Neuronal stem cell (in vitro differentiated cells): ENCODE measurements around the gene CNP.

ENCODE experiments used
- DNase-seq: peaks from one replicate; pipeline ENCODE4 v3.0.0-alpha.2; 2013; ENCODE audit warnings: low spot score
- H2AFZ ChIP-seq: one replicate; pipeline ENCODE4 v1.6.1; 2013; ENCODE audit warnings: mild to moderate bottlenecking, low read length, inconsistent platforms
- H2AK5ac ChIP-seq: 2 replicates; pipeline ENCODE4 v1.6.1; 2013; ENCODE audit warnings: low read depth, mild to moderate bottlenecking, inconsistent platforms, low read length, moderate library complexity, mixed read lengths
- H2BK120ac ChIP-seq: 2 replicates; pipeline ENCODE4 v1.6.1; 2013; ENCODE audit warnings: low read depth, mild to moderate bottlenecking, inconsistent platforms, low read length, moderate library complexity, mixed read lengths
- H2BK12ac ChIP-seq: one replicate; pipeline ENCODE4 v1.6.1; 2013; ENCODE audit warnings: low read length, inconsistent platforms
- H2BK15ac ChIP-seq: 2 replicates; pipeline ENCODE4 v1.6.1; 2013; ENCODE audit warnings: mild to moderate bottlenecking, low read length, inconsistent platforms, mixed read lengths
- H2BK5ac ChIP-seq: one replicate; pipeline ENCODE4 v1.6.1; 2013; ENCODE audit warnings: inconsistent platforms, mild to moderate bottlenecking, low read length, moderate library complexity
- H3K14ac ChIP-seq: one replicate; pipeline ENCODE4 v1.6.1; 2013; ENCODE audit warnings: low read length, inconsistent platforms
- H3K18ac ChIP-seq: 2 replicates; pipeline ENCODE4 v1.6.1; 2013; ENCODE audit warnings: low read length, inconsistent platforms
- H3K23ac ChIP-seq: 2 replicates; pipeline ENCODE4 v1.6.1; 2013; ENCODE audit warnings: low read depth, mild to moderate bottlenecking, mixed read lengths, low read length, inconsistent platforms; ENCODE audit not compliant: poor library complexity
- H3K27ac ChIP-seq: replicated peaks from 3 replicates; pipeline ENCODE4 v1.5.1; 2013; ENCODE audit warnings: low read length, inconsistent platforms
- H3K27me3 ChIP-seq, 3 experiments: 2 replicates each; pipeline ENCODE4 v1.6.1; 2013; ENCODE audit warnings: low read length in 3 of 3, mild to moderate bottlenecking in 2 of 3, inconsistent platforms in 1 of 3, low read depth in 1 of 3, mixed read lengths in 1 of 3, moderate library complexity in 1 of 3; ENCODE audit not compliant: control insufficient read depth in 3 of 3, insufficient read depth in 3 of 3
- H3K36me3 ChIP-seq, 2 donors: replicated peaks in 1 of 2; 2 replicates each; pipeline ENCODE4 v1.6.1; 2013; ENCODE audit warnings: low read length in 2 of 2; ENCODE audit not compliant: control insufficient read depth in 2 of 2, insufficient read depth in 2 of 2
- H3K4ac ChIP-seq: 2 replicates; pipeline ENCODE4 v1.6.1; 2013; ENCODE audit warnings: inconsistent platforms, mild to moderate bottlenecking, low read length, moderate library complexity
- H3K4me1 ChIP-seq, 2 donors: 1 replicate in 1 of 2; 2 replicates in 1 of 2; pipeline ENCODE4 v1.6.1; 2013; ENCODE audit warnings: low read length in 2 of 2, low read depth in 1 of 2; ENCODE audit not compliant: control insufficient read depth in 2 of 2, insufficient read depth in 1 of 2
- H3K4me2 ChIP-seq: one replicate; pipeline ENCODE4 v1.6.1; 2013; ENCODE audit warnings: mild to moderate bottlenecking, low read length, inconsistent platforms; ENCODE audit not compliant: insufficient read depth, poor library complexity, severe bottlenecking
- H3K4me3 ChIP-seq, 2 donors: 2 replicates each; pipeline ENCODE4 v1.5.1; 2013; ENCODE audit warnings: low read length in 2 of 2, mild to moderate bottlenecking in 2 of 2, inconsistent platforms in 1 of 2, moderate library complexity in 1 of 2
- H3K79me1 ChIP-seq: one replicate; pipeline ENCODE4 v1.6.1; 2013; ENCODE audit warnings: low read depth, mild to moderate bottlenecking, inconsistent platforms, low read length, moderate library complexity
- H3K9ac ChIP-seq: one replicate; pipeline ENCODE4 v1.6.1; 2013; ENCODE audit warnings: mild to moderate bottlenecking, low read depth, low read length, inconsistent platforms; ENCODE audit not compliant: poor library complexity
- H3K9me3 ChIP-seq, 2 donors: replicated peaks in 1 of 2; 2 replicates each; pipeline versions ENCODE3 to v1.6.1; 2013; ENCODE audit warnings: low read length in 2 of 2, mild to moderate bottlenecking in 2 of 2, inconsistent platforms in 1 of 2, low read depth in 1 of 2, mixed read lengths in 1 of 2, moderate library complexity in 1 of 2; ENCODE audit not compliant: control insufficient read depth in 2 of 2, insufficient read depth in 1 of 2
- H4K8ac ChIP-seq: one replicate; pipeline ENCODE4 v1.6.1; 2013; ENCODE audit warnings: low read depth, mild to moderate bottlenecking, inconsistent platforms, low read length, moderate library complexity
- H4K91ac ChIP-seq: one replicate; pipeline ENCODE4 v1.6.1; 2013; ENCODE audit warnings: low read length, low read depth, mild to moderate bottlenecking, inconsistent platforms; ENCODE audit not compliant: poor library complexity
- whole genome bisulfite sequencing, 2 donors: extraction: QIAGEN DNeasy Blood & Tissue Kit; methylation state at CpG; one replicate each; pipeline ENCODE4 v1.1.7; 2013; ENCODE audit warnings: missing lambda C conversion rate in 2 of 2, mixed read lengths in 1 of 2; ENCODE audit not compliant: insufficient read length in 2 of 2, insufficient replicate concordance in 1 of 2; ENCODE audit errors: extremely low coverage in 2 of 2; 5-methylcytosine and 5-hydroxymethylcytosine counted together

Gene CNP

GRCh38 chr17:41920580-41920955 lies 46.0 kb upstream of the CNP start:
- H4K8ac ChIP-seq: no peak overlapping the region
- H2AFZ ChIP-seq: no peak overlapping the region
- no peak overlapping the region for H3K14ac ChIP-seq
- DNase-seq: no peak
- H3K4me1 ChIP-seq: peaks cover 16 to 26% of the 10 kb centered on the region in 2 donors
- H3K79me1 ChIP-seq: peaks cover 3% of the 10 kb centered on the region
- no peak overlapping the region for H3K9ac ChIP-seq
- no peak overlapping the region for H2BK5ac ChIP-seq
- no peak overlapping the region for H3K4ac ChIP-seq
- no peak overlapping the region for H3K23ac ChIP-seq
- no peak overlapping the region for H2BK120ac ChIP-seq
- H4K91ac ChIP-seq: no peak overlapping the region
- H2BK15ac ChIP-seq: no peak overlapping the region
- H2BK12ac ChIP-seq: no peak overlapping the region
- no peak overlapping the region for H3K18ac ChIP-seq
- no peaks in the 10 kb centered on the region for H3K27me3 ChIP-seq
- H3K4me2 ChIP-seq: no peak overlapping the region
- no peak overlapping the region for H2AK5ac ChIP-seq
- no CpG with 5 or more reads among the region's 5 CpGs for WGBS, 2 donors
- H3K36me3 ChIP-seq: peaks cover 0 to 21% of the 10 kb centered on the region in 2 donors
- no peak overlapping the region for H3K4me3 ChIP-seq
- H3K9me3 ChIP-seq: peaks cover 0 to 2% of the 10 kb centered on the region in 2 donors
- H3K27ac ChIP-seq: no peak overlapping the region

- no peak overlapping the region for H2AFZ ChIP-seq
- H2BK120ac ChIP-seq: no peak overlapping the region
Observed at GRCh38 chr17:41925991-41926590, 40.5 kb upstream of the CNP start.

GRCh38 chr17:41928693-41929251 lies 37.8 kb upstream of the CNP start:
- Histone ChIP-seq H4K8ac (no peak overlapping the region), H3K4me2 (no peak overlapping the region), H3K4me3 (no peak overlapping the region), H3K4me1 (peaks cover 2 to 11% of the 10 kb centered on the region in 2 donors), H2BK12ac (no peak overlapping the region), H3K23ac (no peak overlapping the region), H3K36me3 (no peaks in the 10 kb centered on the region), H2AK5ac (no peak overlapping the region), H3K79me1 (no peaks in the 10 kb centered on the region), H3K9me3 (peaks cover 0 to 2% of the 10 kb centered on the region in 2 donors), H3K14ac (no peak overlapping the region), H2AFZ (peak overlapping the region; percentile 1), H4K91ac (no peak overlapping the region), H2BK120ac (no peak overlapping the region), H2BK5ac (no peak overlapping the region), H2BK15ac (no peak overlapping the region), H3K18ac (no peak overlapping the region), H3K4ac (no peak overlapping the region), H3K27me3 (no peaks in the 10 kb centered on the region), H3K9ac (no peak overlapping the region), H3K27ac (no peak overlapping the region)
- no CpG with 5 or more reads among the region's 6 CpGs for WGBS, 2 donors
- DNase-seq: no peak

More at GRCh38 chr17:41925991-41926590, 40.5 kb upstream of the CNP start:
- no peak for DNase-seq
- peaks cover 1 to 12% of the 10 kb centered on the region in 2 donors for H3K4me1 ChIP-seq
- no peak overlapping the region for H3K14ac ChIP-seq
- no peak overlapping the region for H3K9ac ChIP-seq
- no peak overlapping the region for H3K23ac ChIP-seq
- H4K91ac ChIP-seq: no peak overlapping the region
- no peak overlapping the region for H3K4ac ChIP-seq
- no peaks in the 10 kb centered on the region for H3K36me3 ChIP-seq
- H3K18ac ChIP-seq: no peak overlapping the region
- peaks cover 0 to 2% of the 10 kb centered on the region in 2 donors for H3K9me3 ChIP-seq
- no CpG with 5 or more reads among the region's 7 CpGs for WGBS, 2 donors
- no peak overlapping the region for H3K4me2 ChIP-seq
- H2AK5ac ChIP-seq: no peak overlapping the region
- no peak overlapping the region for H2BK12ac ChIP-seq
- H3K79me1 ChIP-seq: no peaks in the 10 kb centered on the region
- H2BK5ac ChIP-seq: no peak overlapping the region
- H2BK15ac ChIP-seq: no peak overlapping the region
- H4K8ac ChIP-seq: no peak overlapping the region
- no peak overlapping the region for H3K4me3 ChIP-seq
- H3K27ac ChIP-seq: no peak overlapping the region
- no peaks in the 10 kb centered on the region for H3K27me3 ChIP-seq

GRCh38 chr17:41930009-41930832 lies 36.4 kb upstream of the CNP start, which contains the start of gene ODAD4:
Gene ODAD4 (plus strand): TSS chr17:41930617. CDS start chr17:41930724, 107 bp downstream.
- H3K36me3 ChIP-seq: peaks cover 0 to 3% of the 10 kb centered on the region in 2 donors
- peak within 1 kb of the TSS; percentile 76 for H3K27ac ChIP-seq
- no peak within 1 kb of the TSS for H3K23ac ChIP-seq
- H3K18ac ChIP-seq: peak within 1 kb of the TSS; percentile 61
- no peak within 1 kb of the TSS for H4K91ac ChIP-seq
- peak within 1 kb of the TSS; percentile 65 to 84 for H3K4me3 ChIP-seq
- no peak within 1 kb of the TSS for H2BK12ac ChIP-seq
- no peak within 1 kb of the TSS for H3K14ac ChIP-seq
- H3K9ac ChIP-seq: peak within 1 kb of the TSS; percentile 33
- H3K27me3 ChIP-seq: no peaks in the 10 kb centered on the region
- peak within 1 kb of the TSS; percentile 90 for H2AFZ ChIP-seq
- peak within 1 kb of the TSS; percentile 58 for H3K4me2 ChIP-seq
- no peak within 1 kb of the TSS for H2BK5ac ChIP-seq
- WGBS, 2 donors: no CpG with 5 or more reads among the region's 43 CpGs
- H3K4me1 ChIP-seq: peaks cover 2 to 11% of the 10 kb centered on the region in 2 donors
- H3K9me3 ChIP-seq: no peaks in the 10 kb centered on the region
- no peak within 1 kb of the TSS for H4K8ac ChIP-seq
- H3K79me1 ChIP-seq: no peaks in the 10 kb centered on the region
- H2BK120ac ChIP-seq: no peak within 1 kb of the TSS
- no peak within 1 kb of the TSS for H3K4ac ChIP-seq
- peak; percentile 87 for DNase-seq
- no peak within 1 kb of the TSS for H2AK5ac ChIP-seq
- H2BK15ac ChIP-seq: no peak within 1 kb of the TSS
